ENCODE data around the gene NKG7.

- no peak for TF ChIP-seq CTCF (IDR thresholded peaks at IDR 0.05)
- TF ChIP-seq POLR2A (IDR thresholded peaks at IDR 0.05): no peak
Measured at GRCh38 chr19:51386882-51387520, 14.5 kb upstream of the NKG7 start.
